H1 (cell line): Measurements from ENCODE around the gene NRXN3. TPM values are rescaled to one million over a fixed set of nuclear protein-coding genes. Genes with fewer than 3 reads are reported as not detected.

Source experiments
- CTCF ChIA-PET: fragments of 300-600 bp; sonication (Branson Sonifier 250); formaldehyde crosslinking; loops from one replicate; lab custom pipeline; 2021; ENCODE audit not compliant: partially characterized antibody; lab: Charles Lee
- POLR2A ChIA-PET: fragments of 300-600 bp; sonication (Branson Sonifier 250); formaldehyde crosslinking; loops from one replicate; lab custom pipeline; 2021; ENCODE audit warnings: inconsistent platforms; ENCODE audit not compliant: partially characterized antibody; lab: Charles Lee
- DNase-seq, 2 experiments: peaks; one replicate each; pipeline versions ENCODE4 v3.0.0 to v3.0.0-alpha.2; 2010 to 2022; ENCODE audit warnings: low spot score in 2 of 2, low read depth in 1 of 2, mixed read lengths in 1 of 2
- FAIRE-seq: peaks from 2 replicates; lab custom pipeline; 2011; peaks lifted over from hg19 to GRCh38; lab: Jason Lieb, UNC
- H2AFZ ChIP-seq: 2 replicates; pipeline ENCODE4 v1.8.1; 2012; ENCODE audit warnings: low read length, inconsistent platforms
- H2AK5ac ChIP-seq: 2 replicates; pipeline ENCODE4 v1.6.1; 2013; ENCODE audit warnings: low read depth, low read length
- H2BK120ac ChIP-seq: replicated peaks from 2 replicates; pipeline ENCODE3; 2013; ENCODE audit warnings: low read depth, low read length, inconsistent platforms
- H2BK12ac ChIP-seq: 2 replicates; pipeline ENCODE4 v1.6.1; 2013; ENCODE audit warnings: low read depth, low read length
- H2BK15ac ChIP-seq: 2 replicates; pipeline ENCODE4 v1.6.1; 2013; ENCODE audit warnings: low read length
- H2BK20ac ChIP-seq: 2 replicates; pipeline ENCODE4 v1.6.1; 2013; ENCODE audit warnings: low read length
- H2BK5ac ChIP-seq: 2 replicates; pipeline ENCODE4 v1.6.1; 2013; ENCODE audit warnings: low read depth, low read length
- H3K14ac ChIP-seq: 2 replicates; pipeline ENCODE4 v1.6.1; 2013; ENCODE audit warnings: inconsistent platforms; ENCODE audit not compliant: insufficient read length
- H3K18ac ChIP-seq: 2 replicates; pipeline ENCODE4 v1.6.1; 2013; ENCODE audit warnings: low read length; ENCODE audit errors: extremely low read depth
- H3K23ac ChIP-seq: 2 replicates; pipeline ENCODE4 v1.6.1; 2013; ENCODE audit warnings: inconsistent platforms; ENCODE audit not compliant: insufficient read length
- H3K23me2 ChIP-seq: 2 replicates; pipeline ENCODE4 v1.6.1; 2013; ENCODE audit warnings: low read depth, low read length
- H3K27ac ChIP-seq: 2 replicates; pipeline ENCODE4 v1.6.1; 2011; ENCODE audit warnings: low read depth, low read length, inconsistent platforms
- H3K27me3 ChIP-seq, 4 experiments: replicated peaks in 1 of 4; 1 replicate in 1 of 4; 2 replicates in 3 of 4; pipeline versions ENCODE4 v1.6.1 to v1.8.1; 2011 to 2013; ENCODE audit warnings: low read length in 3 of 4, mild to moderate bottlenecking in 3 of 4, inconsistent platforms in 2 of 4, mixed read lengths in 2 of 4, moderate library complexity in 1 of 4; ENCODE audit not compliant: control insufficient read depth in 3 of 4, insufficient read depth in 3 of 4; ENCODE audit errors: extremely low read depth in 1 of 4
- H3K36me3 ChIP-seq, 4 experiments: 2 replicates each; pipeline versions ENCODE4 v1.6.1 to v1.8.1; 2011 to 2013; ENCODE audit warnings: mild to moderate bottlenecking in 4 of 4, low read length in 3 of 4, moderate library complexity in 2 of 4, control low read depth in 1 of 4, inconsistent platforms in 1 of 4; ENCODE audit not compliant: insufficient read depth in 4 of 4, control insufficient read depth in 2 of 4
- H3K4ac ChIP-seq: replicated peaks from 2 replicates; pipeline ENCODE3; 2013; ENCODE audit warnings: low read length, low read depth, mixed read lengths, inconsistent platforms; ENCODE audit not compliant: insufficient read length
- H3K4me1 ChIP-seq, 4 experiments: replicated peaks in 1 of 4; 1 replicate in 1 of 4; 2 replicates in 3 of 4; pipeline versions ENCODE4 v1.6.1 to v1.8.1; 2011 to 2013; ENCODE audit warnings: low read length in 3 of 4, inconsistent platforms in 2 of 4, mixed read lengths in 1 of 4; ENCODE audit not compliant: insufficient read depth in 4 of 4, control insufficient read depth in 3 of 4
- H3K4me2 ChIP-seq, 2 experiments: 2 replicates each; pipeline versions ENCODE4 v1.6.1 to v1.8.1; 2011 to 2013; ENCODE audit warnings: low read depth in 2 of 2, low read length in 2 of 2, control low read depth in 1 of 2, inconsistent platforms in 1 of 2, mild to moderate bottlenecking in 1 of 2; ENCODE audit not compliant: insufficient read depth in 1 of 2
- H3K4me3 ChIP-seq, 4 experiments: fragments of 200-600, 300-600 bp in 1 of 4; sonication (generic), shearing (Covaris generic), sonication (Bioruptor Twin) in 1 of 4; 2 replicates each; pipeline versions ENCODE4 v1.5.1 to v1.8.1; 2011 to 2016; ENCODE audit warnings: low read length in 4 of 4, low read depth in 3 of 4, control low read depth in 2 of 4, inconsistent platforms in 2 of 4, mild to moderate bottlenecking in 2 of 4, mixed read lengths in 1 of 4, moderate library complexity in 1 of 4; ENCODE audit not compliant: insufficient read depth in 2 of 4; ENCODE audit errors: extremely low read depth in 1 of 4
- H3K56ac ChIP-seq: replicated peaks from 2 replicates; pipeline ENCODE3; 2013; ENCODE audit warnings: low read depth, mild to moderate bottlenecking, mixed read lengths, low read length, inconsistent platforms; ENCODE audit not compliant: insufficient read length
- H3K79me1 ChIP-seq: 2 replicates; pipeline ENCODE4 v1.6.1; 2013; ENCODE audit warnings: low read depth, low read length, control low read depth
- H3K79me2 ChIP-seq, 2 experiments: 2 replicates each; pipeline versions ENCODE4 v1.6.1 to v1.8.1; 2012 to 2013; ENCODE audit warnings: low read length in 2 of 2, mild to moderate bottlenecking in 2 of 2, inconsistent platforms in 1 of 2; ENCODE audit not compliant: insufficient read depth in 2 of 2, control insufficient read depth in 1 of 2
- H3K9ac ChIP-seq, 4 experiments: replicated peaks in 1 of 4; 1 replicate in 1 of 4; 2 replicates in 3 of 4; pipeline versions ENCODE4 v1.6.1 to v1.8.1; 2011 to 2013; ENCODE audit warnings: low read depth in 3 of 4, low read length in 3 of 4, control low read depth in 2 of 4, mild to moderate bottlenecking in 2 of 4, moderate library complexity in 2 of 4, inconsistent platforms in 1 of 4; ENCODE audit errors: extremely low read depth in 1 of 4
- H3K9me3 ChIP-seq, 2 experiments: 2 replicates each; pipeline versions ENCODE4 v1.6.1 to v1.8.1; 2012 to 2013; ENCODE audit warnings: mild to moderate bottlenecking in 2 of 2, moderate library complexity in 2 of 2, control low read depth in 1 of 2, inconsistent platforms in 1 of 2, low read depth in 1 of 2, low read length in 1 of 2, mixed read lengths in 1 of 2; ENCODE audit not compliant: insufficient read depth in 2 of 2
- H4K20me1 ChIP-seq, 2 experiments: replicated peaks in 1 of 2; 2 replicates each; pipeline versions ENCODE3 to v1.8.1; 2011 to 2013; ENCODE audit warnings: inconsistent platforms in 2 of 2, low read length in 2 of 2, mild to moderate bottlenecking in 1 of 2; ENCODE audit not compliant: insufficient read depth in 2 of 2, control insufficient read depth in 1 of 2
- H4K5ac ChIP-seq: 2 replicates; pipeline ENCODE4 v1.6.1; 2013; ENCODE audit warnings: low read length, low read depth, mixed read lengths, inconsistent platforms; ENCODE audit not compliant: insufficient read length
- H4K8ac ChIP-seq: 2 replicates; pipeline ENCODE4 v1.8.0; 2013; ENCODE audit warnings: mild to moderate bottlenecking, moderate library complexity, low read length, inconsistent platforms; ENCODE audit not compliant: insufficient read depth; ENCODE audit errors: extremely low read depth
- H4K91ac ChIP-seq: replicated peaks from 2 replicates; pipeline ENCODE3; 2013; ENCODE audit warnings: low read length, mixed read lengths, inconsistent platforms; ENCODE audit not compliant: insufficient read length
- BCL11A ChIP-seq, 2 experiments: IDR thresholded peaks; one replicate each; pipeline ENCODE4 v1.6.1; 2011; ENCODE audit warnings: low read depth in 2 of 2, low read length in 2 of 2, mild to moderate bottlenecking in 2 of 2
- CHD1 ChIP-seq: IDR thresholded peaks from 2 replicates; pipeline ENCODE4 v1.6.1; 2012; ENCODE audit warnings: low read depth, low read length, improper control_type of control experiment
- CREB1 ChIP-seq: IDR thresholded peaks from 2 replicates; pipeline ENCODE4 v1.6.1; 2012; ENCODE audit warnings: inconsistent platforms
- HDAC2 ChIP-seq, 2 experiments: fragments of 300-600 bp in 1 of 2; sonication (generic) in 1 of 2; IDR thresholded peaks; 2 replicates each; pipeline ENCODE4 v1.6.1; 2011 to 2012; ENCODE audit warnings: low read depth in 2 of 2, low read length in 2 of 2, mild to moderate bottlenecking in 2 of 2, moderate library complexity in 2 of 2, borderline replicate concordance in 1 of 2, inconsistent platforms in 1 of 2
- WGBS, 2 experiments: shearing (Covaris generic) in 1 of 2; methylation state at CpG; one replicate each; pipeline versions ENCODE4 v1.1.6 to v1.1.7; 2013 to 2015; ENCODE audit warnings: low lambda C conversion rate in 2 of 2, mixed read lengths in 2 of 2, inconsistent platforms in 1 of 2, low coverage in 1 of 2, missing lambda C conversion rate in 1 of 2; ENCODE audit not compliant: insufficient replicate concordance in 2 of 2, insufficient coverage in 1 of 2, insufficient read length in 1 of 2; ENCODE audit errors: extremely low coverage in 1 of 2, missing lambda C conversion rate in 1 of 2; 5-methylcytosine and 5-hydroxymethylcytosine counted together
- polyA plus RNA-seq, 7 experiments: library from polyadenylated mRNA; depleted of rRNA in 3 of 7; stranded (reverse) in 5 of 7; unstranded in 2 of 7; fragments of >200 nt in 5 of 7; fragments of 200-250 nt in 2 of 7; gene quantifications; 1 replicate in 5 of 7; 2 replicates in 1 of 7; 4 replicates in 1 of 7; pipeline versions ENCODE4 v1.2.1 to v1.2.3, GENCODE V29; 2011 to 2013; ENCODE audit warnings: missing spikeins in 2 of 7, mixed read lengths in 2 of 7
- total RNA-seq: library from RNA; stranded (reverse); fragmentation: NEBNext Ultra II Directional; extraction: Animal tissue kit (Norgen Biotek cat#: 25700); gene quantifications from 2 replicates; pipeline ENCODE4 v1.2.1, GENCODE V29; 2021

The NRXN3 gene
- total and polyA plus RNA-seq, 2 of the 8 experiments (the other 6 are each of a cell fraction or from before 2014, with no cell fraction given), result 2.6 to 4.1 TPM

DNA sequence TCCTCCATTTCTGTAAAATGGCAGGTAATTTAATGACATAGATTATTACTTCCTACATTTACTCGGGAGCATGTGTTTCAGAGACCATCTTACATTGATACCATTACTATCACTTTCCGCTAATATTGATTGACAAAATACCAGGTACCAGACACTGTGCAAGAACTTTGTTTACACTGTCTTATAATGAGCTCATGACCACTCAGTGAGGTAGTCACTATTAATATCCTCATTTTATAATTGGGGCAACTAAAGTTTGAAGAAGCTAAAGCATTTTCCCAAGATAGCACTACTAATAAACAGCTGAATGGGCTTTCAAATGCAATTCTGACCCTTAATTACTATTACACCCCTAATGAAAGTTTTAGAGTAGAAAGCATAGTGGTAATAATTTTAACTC is 1306.4 kb downstream of the NRXN3 start:
- Histone ChIP-seq H2AK5ac (no peak overlapping the region), H2BK15ac (no peak overlapping the region), H4K5ac (no peak overlapping the region), H2AFZ (no peak overlapping the region), H3K9me3 (no peaks in the 10 kb centered on the region), H2BK12ac (no peak overlapping the region), H3K27me3 (no peaks in the 10 kb centered on the region), H3K79me2 (no peaks in the 10 kb centered on the region), H2BK120ac (no peak overlapping the region), H3K23me2 (no peaks in the 10 kb centered on the region), H3K4ac (no peak overlapping the region), H3K27ac (no peak overlapping the region), H3K56ac (no peak overlapping the region), H3K4me3 (no peak overlapping the region), H2BK5ac (no peak overlapping the region), H3K14ac (no peak overlapping the region), H4K91ac (no peak overlapping the region), H3K23ac (no peak overlapping the region), H2BK20ac (no peak overlapping the region), H4K20me1 (no peaks in the 10 kb centered on the region), H3K36me3 (no peaks in the 10 kb centered on the region), H3K9ac (no peak overlapping the region), H3K18ac (no peak overlapping the region), H4K8ac (no peak overlapping the region), H3K79me1 (no peaks in the 10 kb centered on the region), H3K4me2 (no peak overlapping the region), H3K4me1 (peaks cover 0 to 5% (median 0%) of the 10 kb centered on the region in 4 experiments; a peak in 2 of 7 replicates)
- FAIRE-seq (no peak), DNase-seq (no peak)
- POLR2A ChIA-PET, result no interaction called here
- 95% methylated on average over 2 of the region's 2 CpGs; no CpG with 5 or more reads in 1 of the 2 experiments for WGBS, 2 experiments
- TF ChIP-seq CHD1 (no peak), HDAC2 (IDR thresholded peaks at IDR 0.05; ENCODE audit: borderline replicate concordance in 1 of 2, low read depth in 2 of 2, low read length in 2 of 2) (no peak), CREB1 (no peak), BCL11A (IDR thresholded peaks at IDR 0.05; ENCODE audit: low read depth in 2 of 2, low read length in 2 of 2) (no peak)
- CTCF ChIA-PET, result interaction anchor here (0.8 kb wide), 1 partner anchor 26 kb away, joined by 3 read pairs; no protein-coding TSS in a partner anchor
